ENCODE measurements around the gene ANO9.

ANO9 gene

DNA sequence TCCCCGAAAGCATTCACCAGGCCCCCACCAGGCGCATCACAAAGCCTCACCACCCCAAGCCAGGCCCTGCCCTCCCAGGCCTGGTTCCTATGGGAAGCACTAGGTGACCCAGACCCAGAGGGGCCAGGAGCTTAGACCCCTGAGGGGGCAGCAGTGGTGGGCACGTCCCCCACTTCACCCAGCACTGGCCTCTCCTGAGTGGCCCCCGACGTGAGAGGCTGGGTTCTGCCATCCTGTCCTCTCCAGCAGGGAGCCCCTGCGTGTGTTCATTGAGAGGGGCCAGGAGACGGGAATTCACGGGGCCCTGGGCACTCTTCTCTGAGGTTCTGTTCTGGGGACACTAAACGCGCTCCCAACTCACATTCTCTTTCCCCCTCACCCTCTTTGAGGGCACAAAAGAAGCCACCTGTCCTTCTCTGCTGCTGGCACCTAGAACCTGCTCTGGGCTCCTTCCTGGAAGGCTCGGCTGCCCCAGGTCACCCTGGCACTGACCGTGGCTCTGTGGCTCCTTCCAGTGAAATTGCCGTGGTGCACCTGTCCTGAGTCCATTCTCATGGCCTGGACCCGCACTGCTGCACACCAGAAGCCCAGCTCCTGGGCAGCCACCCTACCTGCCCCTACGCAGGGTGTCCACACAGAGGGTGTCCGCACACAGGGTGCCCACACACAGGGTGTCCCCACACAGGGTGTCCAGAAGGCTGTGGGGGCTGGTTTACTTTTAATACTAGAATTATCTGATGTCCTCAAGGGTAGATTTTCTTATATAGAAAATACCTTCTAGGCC lies 20.5 kb upstream of the ANO9 start:
- no peak overlapping the region for H3K4me3 ChIP-seq (ENCODE audit: low read depth, low read length)
- TF ChIP-seq CTCF (IDR thresholded peaks at IDR 0.05; ENCODE audit: borderline replicate concordance, insufficient read depth, low read depth, low read length) = no peak

- no peak for TF ChIP-seq CTCF (IDR thresholded peaks at IDR 0.05; ENCODE audit: borderline replicate concordance, insufficient read depth, low read depth, low read length)
- H3K4me3 ChIP-seq (ENCODE audit: low read depth, low read length) = no peak overlapping the region
Observed at GRCh38 chr11:461626-462025, 19.8 kb upstream of the ANO9 start.

DNA sequence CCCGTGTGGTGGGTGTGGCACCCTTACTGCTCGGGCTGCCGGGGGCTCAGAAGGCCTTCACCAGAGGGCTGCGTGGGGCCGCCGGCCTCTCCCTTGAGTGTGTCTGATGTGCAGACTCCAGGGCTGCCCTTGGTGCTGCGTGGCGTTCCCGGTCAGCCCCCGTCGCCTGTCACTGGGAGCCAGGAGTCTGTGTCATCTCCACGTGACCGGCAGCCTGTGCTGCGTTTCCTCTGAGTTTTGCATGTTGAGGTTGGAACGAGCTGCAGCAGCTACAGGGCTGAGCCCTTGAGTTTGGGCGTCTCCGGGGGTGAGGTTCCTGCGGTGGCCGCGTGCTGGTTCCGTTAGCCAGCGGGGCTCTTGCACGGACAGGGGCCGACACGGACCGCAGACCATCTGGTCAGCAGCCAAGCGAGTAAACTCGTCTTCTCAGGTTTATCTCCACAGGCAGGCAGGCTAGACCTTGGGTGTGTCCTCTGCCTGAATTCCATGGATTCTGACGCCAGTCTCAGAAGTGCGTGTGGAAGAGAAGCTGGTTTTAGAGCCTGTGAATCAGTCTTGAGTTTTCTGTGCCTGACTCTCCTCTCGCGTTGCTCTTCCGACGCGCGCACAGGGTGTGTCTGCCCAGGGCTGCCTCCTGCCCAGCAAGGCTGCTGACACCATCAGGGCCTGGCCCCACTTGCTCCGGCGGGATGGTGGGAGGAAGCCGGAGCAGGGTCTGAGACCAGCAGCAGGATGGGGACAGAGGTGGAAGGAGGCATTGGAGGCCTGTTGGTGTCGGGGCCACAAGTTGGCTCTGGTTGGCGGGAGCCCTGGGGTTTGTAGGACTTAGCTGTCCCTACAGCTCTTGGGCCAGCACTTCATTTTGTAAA lies 18.8 kb upstream of the ANO9 start:
- no peak for TF ChIP-seq CTCF (IDR thresholded peaks at IDR 0.05; ENCODE audit: borderline replicate concordance, insufficient read depth, low read depth, low read length)
- no peak overlapping the region for H3K4me3 ChIP-seq (ENCODE audit: low read depth, low read length)

GRCh38 chr11:459511-460220 lies 17.9 kb upstream of the ANO9 start:
- no peak overlapping the region for H3K4me3 ChIP-seq (ENCODE audit: low read depth, low read length)
- TF ChIP-seq CTCF (IDR thresholded peaks at IDR 0.05; ENCODE audit: borderline replicate concordance, insufficient read depth, low read depth, low read length) = no peak

- TF ChIP-seq CTCF (IDR thresholded peaks at IDR 0.05; ENCODE audit: borderline replicate concordance, insufficient read depth, low read depth, low read length) = no peak
- H3K4me3 ChIP-seq (ENCODE audit: low read depth, low read length) = no peak overlapping the region
Observed at GRCh38 chr11:457111-457760, 15.4 kb upstream of the ANO9 start.

DNA sequence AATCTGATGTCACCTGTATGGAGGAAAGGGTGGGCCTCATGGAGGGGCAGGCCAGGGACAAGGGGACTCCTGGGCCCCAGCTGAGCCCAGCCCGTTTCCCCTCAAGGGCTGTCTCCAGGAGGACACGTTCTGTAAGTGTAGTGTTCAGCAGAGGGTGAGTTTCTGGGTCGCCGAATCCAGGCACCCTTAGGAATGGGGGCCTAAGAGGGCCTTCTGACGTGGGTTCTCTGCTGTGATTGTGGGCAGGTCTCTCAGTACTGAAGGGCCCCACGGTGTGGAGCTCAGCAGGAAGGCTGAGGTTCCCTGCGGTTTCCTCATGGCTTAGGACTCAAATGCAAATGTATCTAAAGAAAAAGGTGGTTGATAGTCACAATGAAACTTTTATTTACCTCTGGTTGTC lies 14.7 kb upstream of the ANO9 start:
- no peak for TF ChIP-seq CTCF (IDR thresholded peaks at IDR 0.05; ENCODE audit: borderline replicate concordance, insufficient read depth, low read depth, low read length)
- no peak overlapping the region for H3K4me3 ChIP-seq (ENCODE audit: low read depth, low read length)

Measured in GM12875 (cell line).